Activated CD4-positive, alpha-beta T cell treated with anti-CD3 and anti-CD28 coated beads for 4 hours (primary cell): ENCODE data around the gene WDR19.
"Not testable (repeated sequence)": the region's sequence is repeated elsewhere in the genome, so short reads cannot be mapped to it uniquely, and the experiment has no call there.

ENCODE experiments used
- DNase-seq, 2 donors: peaks; one replicate each; pipeline ENCODE4 v3.0.0-alpha.2; 2020

The WDR19 gene

GRCh38 chr4:39233783-39234182, 51.5 kb downstream of the WDR19 start:
- no peak for DNase-seq

- DNase-seq = no peak
Measured at GRCh38 chr4:39235021-39235420, 52.7 kb downstream of the WDR19 start.

GRCh38 chr4:39235696-39236095, 53.4 kb downstream of the WDR19 start:
- DNase-seq = no peak

- no peak for DNase-seq
Measured at GRCh38 chr4:39237179-39237578, 54.9 kb downstream of the WDR19 start.

GRCh38 chr4:39243462-39243861, 61.1 kb downstream of the WDR19 start:
- no peak for DNase-seq

- DNase-seq = no peak
Measured at GRCh38 chr4:39255266-39255665, 72.9 kb downstream of the WDR19 start.

GRCh38 chr4:39255871-39256270, 73.5 kb downstream of the WDR19 start:
- no peak for DNase-seq

- DNase-seq = no peak
Measured at GRCh38 chr4:39256436-39256835, 74.1 kb downstream of the WDR19 start.

- no peak for DNase-seq
Measured at GRCh38 chr4:39259571-39260330, 77.4 kb downstream of the WDR19 start.

GRCh38 chr4:39263895-39264294, 81.6 kb downstream of the WDR19 start:
- no peak for DNase-seq

GRCh38 chr4:39274503-39274902, 92.2 kb downstream of the WDR19 start:
- DNase-seq = no peak

GRCh38 chr4:39277661-39278060, 95.3 kb downstream of the WDR19 start:
- DNase-seq = not testable (repeated sequence)

- DNase-seq = no peak
Measured at GRCh38 chr4:39278476-39278875, 96.1 kb downstream of the WDR19 start.

- no peak for DNase-seq
Measured at GRCh38 chr4:39279416-39279815, 97.1 kb downstream of the WDR19 start.

- no peak for DNase-seq
Measured at GRCh38 chr4:39280770-39281169, 98.4 kb downstream of the WDR19 start.

GRCh38 chr4:39285111-39285795, 102.9 kb downstream of the WDR19 start:
- DNase-seq = no peak

- no peak for DNase-seq
Measured at GRCh38 chr4:39285853-39286252, 103.5 kb downstream of the WDR19 start.

GRCh38 chr4:39286263-39286662, 103.9 kb downstream of the WDR19 start:
- no peak for DNase-seq

- no peak for DNase-seq
Measured at GRCh38 chr4:39287223-39287622, 104.9 kb downstream of the WDR19 start.

GRCh38 chr4:39291686-39292085, 109.4 kb downstream of the WDR19 start:
- no peak for DNase-seq

GRCh38 chr4:39292433-39292832, 110.1 kb downstream of the WDR19 start:
- DNase-seq = not testable (repeated sequence)

GRCh38 chr4:39295784-39296183, 113.5 kb downstream of the WDR19 start:
- no peak for DNase-seq

GRCh38 chr4:39302901-39303300, 120.6 kb downstream of the WDR19 start:
- DNase-seq = no peak

- no peak for DNase-seq
Measured at GRCh38 chr4:39303871-39304270, 121.5 kb downstream of the WDR19 start.

GRCh38 chr4:39304651-39305050, 122.3 kb downstream of the WDR19 start:
- no peak for DNase-seq
